GM18867 (cell line): Measurements from ENCODE around the gene NPM3.

Source experiments
- ATAC-seq: cut with Tn5 transposase; IDR thresholded peaks from one replicate; pipeline ENCODE4 v1.9.1; 2021; ENCODE audit warnings: mild to moderate bottlenecking, moderate library complexity; ENCODE audit not compliant: unreplicated experiment

Gene NPM3

DNA sequence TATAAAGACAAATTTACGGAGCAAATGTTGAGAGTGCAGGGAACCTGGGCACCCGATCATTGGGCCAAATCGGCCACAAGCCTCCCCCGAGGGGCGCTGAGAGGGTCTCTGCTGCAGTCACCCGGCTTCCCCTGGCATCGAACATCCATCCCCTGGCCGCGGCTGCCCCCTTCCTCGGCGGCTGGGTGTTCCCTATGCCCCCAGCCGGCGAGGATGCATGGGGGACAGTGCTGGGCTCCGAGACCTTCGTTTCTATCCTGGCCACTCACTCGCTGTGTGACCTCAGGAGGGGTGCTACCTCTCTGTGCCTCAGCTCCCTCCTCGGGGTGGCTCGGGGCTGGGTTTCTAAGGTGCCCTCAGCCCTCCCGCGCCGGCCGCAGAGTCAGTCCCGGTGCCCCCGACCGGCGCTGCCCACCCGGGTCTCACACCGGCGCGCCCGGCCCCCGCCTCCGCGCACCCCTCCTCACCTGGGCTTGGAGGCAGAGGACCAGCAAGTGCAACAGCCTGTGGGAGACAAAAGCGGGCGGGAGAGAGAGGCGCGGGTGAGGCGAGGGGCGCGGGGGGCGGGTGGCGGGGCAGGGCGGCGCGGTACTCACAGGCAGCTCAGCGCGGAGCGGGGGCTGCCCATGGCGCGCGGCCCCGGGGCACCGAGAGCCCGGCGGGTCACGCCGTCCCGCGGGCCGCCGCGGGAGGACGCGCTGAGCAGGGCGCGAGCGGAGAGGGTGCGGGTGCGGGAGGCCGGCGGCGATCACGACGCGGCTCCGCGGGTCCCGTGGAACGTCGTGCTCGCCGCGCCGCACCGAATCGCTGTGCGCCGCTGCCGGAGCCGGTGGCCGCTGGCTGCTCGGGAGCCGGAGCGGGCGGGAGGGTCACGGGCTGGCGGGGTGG, 7.7 kb downstream of the NPM3 start, which contains the start of gene FGF8:
FGF8 (minus strand) TSS at position 842 of the 888 bp plus-strand sequence; CDS start at position 628, 214 bp downstream.
- ATAC-seq, result no peak

DNA sequence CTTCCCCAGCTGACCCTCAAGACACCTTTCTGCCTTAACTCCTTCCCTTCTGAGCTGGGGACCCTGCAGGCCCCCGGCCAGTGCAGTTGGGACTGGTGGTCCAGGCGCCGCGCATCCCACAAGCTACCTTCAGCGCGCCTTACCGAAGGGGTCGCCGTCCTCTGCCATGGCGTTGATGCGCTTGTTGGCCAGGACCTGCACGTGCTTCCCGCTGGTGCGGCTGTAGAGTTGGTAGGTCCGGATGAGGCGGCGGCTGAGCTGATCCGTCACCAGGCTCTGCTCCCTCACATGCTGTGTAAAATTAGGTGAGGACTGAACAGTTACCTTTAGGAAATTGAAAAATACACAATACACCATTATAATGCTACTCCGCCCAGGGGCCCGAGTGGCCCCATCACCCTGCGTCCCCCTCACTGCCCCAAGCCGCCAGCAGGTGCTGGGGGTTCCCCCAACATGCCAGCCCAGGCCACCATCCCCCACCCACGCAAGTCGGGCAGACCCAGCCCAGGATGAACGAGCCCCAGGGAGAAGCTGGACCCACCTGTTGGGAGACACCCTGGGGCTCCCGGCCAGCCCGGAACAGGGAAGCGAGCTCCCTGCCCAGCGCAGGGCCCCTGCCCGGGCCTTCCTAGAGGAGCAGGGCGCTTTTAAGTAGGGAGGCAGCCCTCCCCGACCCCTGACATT, 8.5 kb downstream of the NPM3 start:
- no peak for ATAC-seq

DNA sequence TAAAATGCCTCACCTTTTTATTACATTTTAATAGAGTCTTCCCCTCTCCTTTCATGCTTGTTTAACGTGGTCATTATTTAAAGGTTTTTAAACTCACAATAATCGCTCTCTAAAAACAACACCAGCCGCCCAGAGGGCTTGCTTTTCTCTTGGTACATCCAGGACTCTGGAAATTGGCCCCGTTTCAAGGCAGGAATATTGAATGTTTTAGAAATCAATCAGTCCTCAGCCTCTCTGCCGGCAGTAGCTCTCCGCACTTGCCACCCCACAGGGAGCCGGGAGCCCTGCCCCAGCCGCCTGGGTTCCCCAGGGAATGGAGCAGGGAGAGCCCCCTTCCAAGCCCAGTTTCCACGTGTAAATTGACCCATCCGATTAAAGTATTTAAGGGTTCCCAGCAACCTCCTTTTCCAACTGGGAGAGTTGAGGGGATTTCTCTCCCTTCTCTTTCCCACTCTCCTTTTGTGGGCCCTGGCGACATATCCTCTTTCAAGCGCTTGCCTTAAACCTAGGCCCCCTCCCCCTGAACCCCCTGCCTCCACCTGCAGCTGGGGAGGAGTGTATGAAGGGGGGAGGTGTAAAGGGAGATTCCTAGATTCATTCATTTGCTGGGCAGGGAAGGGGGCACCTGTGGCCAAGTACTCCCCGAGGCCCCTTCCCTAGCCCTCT, 9.2 kb downstream of the NPM3 start:
- ATAC-seq, result no peak

DNA sequence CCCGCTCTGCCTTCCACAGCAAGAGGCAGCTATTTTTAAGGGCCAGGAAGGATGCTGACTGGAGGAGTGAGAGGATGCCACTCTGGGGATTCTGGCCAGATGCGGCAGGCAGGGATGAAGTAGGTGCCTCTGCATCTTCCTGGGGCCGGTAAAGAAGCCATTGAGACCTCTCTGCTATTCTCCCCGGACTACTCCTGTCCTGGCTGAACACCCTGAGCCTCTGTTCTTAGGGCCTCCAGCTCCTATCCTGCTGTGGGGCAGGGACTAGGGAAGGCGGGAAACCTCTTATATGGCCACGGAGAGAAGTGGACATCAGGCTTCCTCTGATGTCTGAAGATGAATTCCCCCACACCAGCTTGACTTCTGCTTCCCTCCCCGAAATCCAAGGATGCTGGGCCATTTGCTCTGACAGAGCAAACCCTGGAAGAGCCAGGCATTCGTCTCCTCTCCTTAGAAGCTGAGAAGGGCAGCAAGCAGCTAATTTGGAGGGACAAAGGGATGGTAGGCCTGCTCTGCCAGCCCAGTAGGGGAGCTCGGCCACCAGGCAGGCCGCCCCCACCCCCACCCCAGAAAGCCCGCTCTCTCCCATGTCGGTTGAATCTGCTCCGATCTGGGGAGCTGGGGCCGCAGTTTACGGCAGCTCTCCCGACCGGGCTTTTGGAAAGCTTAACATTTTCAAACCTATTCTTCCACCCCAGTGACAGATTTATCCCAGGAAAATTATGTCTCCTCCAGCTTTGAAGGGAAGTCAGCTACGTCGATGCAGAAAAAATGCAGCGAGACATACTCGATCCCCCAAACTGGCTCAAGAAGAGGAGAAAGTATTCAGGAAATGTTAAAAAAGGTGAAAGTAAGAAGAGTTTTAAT, 10.1 kb downstream of the NPM3 start:
- ATAC-seq, result no peak

DNA sequence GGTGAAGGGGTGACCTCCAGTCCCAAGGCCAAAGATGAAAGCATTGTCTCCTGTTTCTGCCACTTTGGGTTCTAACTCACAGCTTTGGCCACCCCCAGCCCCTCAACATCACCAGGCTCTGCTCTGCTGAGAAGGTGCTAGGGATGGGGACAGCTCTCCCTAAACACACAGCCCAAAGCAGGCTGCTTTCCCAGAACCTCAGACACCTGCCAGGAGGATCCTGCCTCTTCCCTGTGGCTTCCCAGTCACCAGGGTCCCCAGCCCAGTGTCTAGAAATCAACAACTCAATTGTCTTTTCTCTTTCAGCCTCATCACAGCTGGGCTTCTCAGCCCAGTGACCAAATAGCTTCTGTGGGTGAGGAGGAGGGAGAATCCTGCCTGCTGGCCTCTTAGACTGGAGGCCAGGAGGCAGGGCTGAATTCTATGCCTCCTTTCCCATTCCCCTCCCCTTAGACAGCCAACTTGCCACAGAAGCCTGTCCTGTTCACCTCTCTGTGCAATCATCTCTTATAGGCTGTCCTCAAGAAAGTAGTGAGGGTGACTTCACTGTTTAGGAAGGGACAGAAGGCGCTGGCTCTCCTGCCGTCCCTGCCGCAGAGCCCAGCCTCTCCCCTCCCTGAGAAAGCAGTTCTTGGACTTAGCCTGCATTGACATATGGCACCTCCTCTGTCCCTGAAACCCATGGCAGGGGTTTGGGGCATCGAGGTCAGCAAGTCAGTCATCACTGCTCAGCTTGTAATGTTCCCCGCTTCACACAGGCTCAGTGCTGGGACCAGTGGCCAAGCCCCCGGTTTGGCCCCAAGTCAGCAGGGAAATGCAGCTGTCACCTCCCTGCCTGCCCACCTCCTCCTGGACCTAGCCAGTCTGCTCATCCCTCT, 11.0 kb downstream of the NPM3 start:
- ATAC-seq, result no peak

DNA sequence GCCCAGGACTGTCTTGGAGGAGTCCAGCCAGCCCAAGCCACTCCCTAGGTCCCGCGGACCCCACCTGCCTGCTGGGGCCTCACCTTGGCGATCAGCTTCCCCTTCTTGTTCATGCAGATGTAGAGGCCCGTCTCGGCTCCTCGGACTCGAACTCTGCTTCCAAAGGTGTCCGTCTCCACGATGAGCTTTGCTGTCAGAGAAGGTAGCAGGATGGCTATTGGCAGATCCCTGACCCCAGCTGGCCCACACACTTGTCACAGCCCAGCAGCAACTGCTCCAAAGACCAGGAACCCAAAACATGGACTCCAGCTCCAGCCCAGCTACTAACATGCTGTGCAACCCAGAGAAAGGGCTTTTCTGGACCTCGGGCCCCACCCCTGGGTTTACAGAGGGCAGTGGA, 11.9 kb downstream of the NPM3 start:
- no peak for ATAC-seq

DNA sequence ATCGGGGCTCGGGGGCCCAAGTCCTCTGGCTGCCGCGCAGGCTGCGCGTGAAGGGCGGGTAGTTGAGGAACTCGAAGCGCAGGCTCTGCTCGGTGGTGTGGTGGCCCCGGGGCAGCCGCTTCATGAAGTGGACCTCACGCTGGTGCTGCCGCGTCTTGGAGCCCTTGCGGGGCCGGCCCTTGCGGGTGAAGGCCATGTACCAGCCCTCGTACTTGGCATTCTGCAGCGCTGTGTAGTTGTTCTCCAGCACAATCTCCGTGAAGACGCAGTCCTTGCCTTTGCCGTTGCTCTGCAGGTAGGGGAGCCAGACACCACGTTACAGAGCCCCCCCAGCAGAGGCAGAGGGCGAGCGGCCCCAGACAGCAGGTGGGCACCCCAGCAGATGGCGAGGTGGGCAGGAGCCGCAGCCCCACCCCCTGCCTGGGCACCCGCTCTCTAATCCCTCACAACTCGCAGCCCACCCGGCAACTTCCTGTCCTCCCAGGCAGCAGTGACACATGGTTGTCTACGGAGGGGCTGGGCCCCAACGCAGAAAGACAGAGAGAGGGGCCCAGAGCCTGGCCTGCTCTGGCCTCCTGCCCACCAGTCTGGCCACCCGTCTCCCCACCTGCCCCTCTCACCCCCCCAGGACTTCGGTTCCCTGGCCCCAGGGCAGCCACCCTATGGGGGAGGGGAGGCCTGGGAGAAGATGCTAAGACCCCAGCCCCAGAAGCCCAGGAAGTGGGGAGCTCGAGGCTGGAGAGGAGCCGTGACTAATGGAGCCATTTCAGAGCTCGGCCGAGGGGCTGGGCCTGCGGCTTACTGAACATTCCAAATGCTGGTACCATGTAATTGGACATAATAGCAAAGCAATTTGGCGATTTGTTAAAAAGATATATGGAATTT, 12.7 kb downstream of the NPM3 start:
- ATAC-seq, result no peak

DNA sequence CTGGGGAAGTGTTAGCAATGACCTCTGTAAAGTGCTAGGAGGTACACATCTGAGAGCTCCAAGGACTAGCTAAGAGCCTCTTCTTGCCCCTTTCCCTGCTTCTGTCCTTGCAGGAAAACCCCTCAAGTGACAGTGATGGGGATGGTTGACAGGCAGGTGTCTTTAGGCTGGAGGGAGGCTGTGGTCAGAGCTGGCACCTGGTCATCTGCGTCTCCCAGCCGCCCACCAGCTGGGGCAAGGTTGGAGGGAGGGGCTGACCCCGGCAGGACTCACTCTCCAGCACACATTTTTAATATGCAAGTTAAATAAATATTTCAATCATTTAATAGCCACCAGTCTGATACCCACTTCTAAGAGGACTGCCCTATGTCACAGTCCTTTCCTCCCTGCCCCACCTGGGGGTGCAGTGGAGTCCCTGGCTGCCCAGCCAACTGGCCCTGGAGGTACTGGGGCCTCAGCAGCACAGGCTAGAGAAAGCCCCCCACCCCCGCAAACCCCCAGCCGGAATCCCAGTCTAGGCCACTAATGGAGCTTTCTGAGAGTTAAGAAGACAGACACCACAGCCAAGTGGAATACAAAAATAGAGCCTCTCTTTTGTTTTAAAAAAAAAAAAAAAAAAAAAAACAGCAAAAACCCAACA, 13.6 kb downstream of the NPM3 start:
- ATAC-seq, result no peak

DNA sequence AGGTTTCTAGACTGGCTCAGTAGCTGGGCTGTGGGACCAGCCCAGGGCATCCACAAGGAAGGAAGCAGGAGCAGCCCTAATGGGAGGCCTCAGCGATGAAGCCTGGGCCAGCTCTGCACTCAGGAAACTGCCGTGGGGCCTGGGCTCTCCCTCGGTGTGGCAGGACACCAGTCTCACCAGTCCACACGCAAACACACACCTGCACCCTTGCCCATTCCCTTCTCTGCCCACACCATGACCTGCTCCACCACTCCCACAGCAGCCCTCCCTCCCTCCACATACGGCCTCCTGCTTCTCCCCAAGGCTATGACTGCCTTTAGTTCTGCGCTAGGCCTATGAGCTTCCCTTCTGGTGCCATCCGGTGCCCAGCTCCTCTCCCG, 14.5 kb downstream of the NPM3 start:
- ATAC-seq, result no peak

DNA sequence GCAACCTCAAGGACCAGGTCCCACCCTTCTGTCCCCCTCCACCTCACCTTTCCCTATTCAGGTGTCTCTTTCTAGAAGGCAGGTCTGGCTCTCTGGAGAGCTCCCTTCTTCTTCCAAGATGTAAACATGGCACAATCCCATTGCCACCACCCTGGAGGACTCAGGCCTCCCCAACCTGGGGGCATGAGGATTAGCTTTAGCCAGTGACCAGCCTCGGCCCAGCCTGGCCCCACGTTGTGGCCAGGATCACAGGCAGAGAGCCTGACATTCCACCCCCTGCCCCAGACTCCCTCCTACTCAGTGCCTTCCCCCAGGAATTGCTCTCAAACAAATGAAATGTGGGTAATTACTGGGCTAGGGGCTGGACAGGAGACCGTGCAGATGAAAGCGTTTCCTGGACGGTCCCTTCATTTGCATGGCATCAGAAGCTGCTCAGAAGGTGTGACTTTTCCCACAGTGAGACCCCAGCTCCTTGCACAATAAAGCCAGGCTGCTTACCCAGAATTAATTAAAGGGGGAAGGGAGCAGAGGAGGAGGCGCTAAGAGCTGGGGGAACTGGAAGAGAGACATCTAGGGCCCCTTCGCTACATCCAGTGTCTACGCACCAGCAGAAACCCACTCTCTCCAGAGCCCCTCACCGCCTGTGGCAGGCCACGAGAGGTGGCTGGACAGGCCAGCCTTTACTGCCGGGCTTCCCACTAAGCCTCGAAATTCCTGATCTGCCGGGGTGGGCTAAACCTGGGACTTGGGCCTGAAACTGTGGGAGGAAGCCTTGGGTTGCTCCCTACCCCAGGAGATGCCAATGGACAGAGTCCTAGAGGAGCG, 15.1 kb downstream of the NPM3 start:
- no peak for ATAC-seq

DNA sequence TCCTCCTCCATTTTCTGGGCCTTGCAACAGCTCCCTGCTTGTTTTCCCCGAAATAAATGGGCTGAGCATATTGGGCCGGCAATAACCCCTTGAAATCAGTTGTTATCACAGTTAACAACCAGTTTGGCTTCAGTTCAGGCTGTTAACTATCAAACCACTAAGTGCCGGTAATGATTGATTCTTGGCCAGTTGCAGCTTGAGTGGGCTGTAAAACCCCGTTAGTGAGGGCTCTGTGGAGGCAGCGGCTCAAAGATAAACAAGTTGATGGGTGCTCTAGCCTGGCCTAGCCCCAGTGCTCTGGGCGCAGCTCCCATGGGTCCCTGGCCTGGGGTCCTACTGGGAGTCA, 15.7 kb downstream of the NPM3 start:
- ATAC-seq, result no peak

DNA sequence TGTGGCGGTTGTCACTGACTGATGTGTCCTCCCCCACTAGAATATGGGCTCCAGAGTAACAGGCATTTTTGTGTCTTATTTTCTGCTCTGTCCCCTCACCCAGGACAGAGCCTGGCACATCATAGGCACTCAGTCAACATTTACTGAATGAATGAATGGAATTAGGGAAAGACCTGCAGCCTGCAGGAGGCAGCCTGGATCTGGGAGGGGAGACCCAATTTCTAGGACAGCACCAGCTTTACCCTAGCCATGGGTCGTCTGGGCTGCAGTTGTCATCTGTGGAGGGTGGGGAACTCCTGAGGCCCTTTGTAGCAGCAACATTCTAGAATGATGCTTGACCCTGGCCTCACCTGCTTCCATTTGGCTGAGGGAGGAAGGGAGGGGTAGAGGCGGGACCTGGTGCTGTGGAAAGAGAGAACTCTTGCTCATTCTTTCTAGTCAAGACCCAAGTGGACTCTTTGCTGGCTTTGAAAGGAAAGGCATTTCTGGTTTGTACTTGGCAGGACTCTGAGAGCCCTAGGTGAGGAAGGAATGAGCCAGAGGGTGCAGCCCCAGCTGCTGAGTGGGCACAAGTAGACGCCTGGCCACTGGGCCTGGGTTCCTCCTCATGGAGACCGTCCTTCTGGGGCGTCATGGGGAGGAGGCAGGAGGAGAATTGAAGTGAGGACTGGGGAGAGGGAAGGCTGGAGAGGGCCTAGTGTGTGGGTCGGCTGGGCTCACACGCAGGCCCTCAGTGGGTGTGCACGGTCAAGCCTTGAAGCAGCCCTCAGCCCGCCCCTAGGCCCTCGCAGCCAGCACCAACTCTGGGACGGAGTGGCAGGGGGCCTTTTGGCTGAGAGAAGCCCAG, 16.3 kb downstream of the NPM3 start:
- no peak for ATAC-seq

DNA sequence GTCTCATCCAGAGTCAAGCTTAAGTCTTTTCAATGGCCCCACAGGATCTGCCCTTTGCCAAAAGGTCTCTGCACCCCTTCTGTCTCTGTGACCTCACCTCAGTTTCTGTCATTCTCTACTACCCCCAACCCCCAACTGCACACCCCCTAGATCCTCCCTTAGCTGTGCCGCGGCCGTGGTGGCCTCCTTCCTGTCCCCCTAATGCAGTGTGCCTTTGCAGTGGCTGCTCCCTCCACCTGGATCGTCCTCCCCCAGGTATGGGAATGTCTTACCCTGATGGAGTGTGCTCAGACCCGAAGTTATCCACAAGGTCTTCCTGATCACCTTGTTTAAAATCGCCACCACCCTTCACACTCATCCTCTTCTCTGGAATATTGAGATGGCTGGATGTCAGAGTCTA, 16.9 kb downstream of the NPM3 start:
- no peak for ATAC-seq

DNA sequence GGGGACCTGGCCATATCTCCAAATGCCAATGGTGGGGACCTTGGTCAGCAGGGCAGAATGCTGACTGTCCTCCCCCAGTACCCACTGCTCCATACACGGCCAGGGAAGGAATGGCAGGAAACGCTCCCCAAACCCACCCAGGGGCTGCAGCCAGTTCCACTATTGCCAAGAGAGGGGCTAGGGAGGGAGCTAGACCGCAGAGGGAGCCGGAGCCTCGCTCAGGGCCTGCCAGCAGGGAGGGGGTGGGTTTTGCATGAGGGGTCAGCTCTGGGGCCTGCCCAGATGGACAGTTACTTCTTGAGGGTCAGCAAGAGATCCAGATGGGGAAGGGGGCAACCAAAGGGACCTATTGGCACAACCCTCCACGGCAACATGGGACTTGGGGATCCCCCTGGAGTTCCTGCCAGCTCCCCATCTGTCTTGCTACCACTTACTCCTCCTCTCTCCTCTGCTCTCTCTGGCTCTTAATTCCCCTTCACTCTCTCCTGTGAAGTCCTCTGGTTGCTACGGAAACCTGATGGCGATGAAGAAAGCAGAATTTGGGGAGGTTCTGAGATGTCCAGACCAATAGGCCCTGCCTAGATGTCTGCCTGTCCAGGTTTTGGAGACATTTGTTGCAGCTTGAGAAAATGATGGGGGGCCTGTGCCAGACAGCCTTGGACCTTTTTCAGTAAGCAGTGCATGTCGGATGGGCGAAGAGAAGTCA, 20.0 kb downstream of the NPM3 start:
- no peak for ATAC-seq

DNA sequence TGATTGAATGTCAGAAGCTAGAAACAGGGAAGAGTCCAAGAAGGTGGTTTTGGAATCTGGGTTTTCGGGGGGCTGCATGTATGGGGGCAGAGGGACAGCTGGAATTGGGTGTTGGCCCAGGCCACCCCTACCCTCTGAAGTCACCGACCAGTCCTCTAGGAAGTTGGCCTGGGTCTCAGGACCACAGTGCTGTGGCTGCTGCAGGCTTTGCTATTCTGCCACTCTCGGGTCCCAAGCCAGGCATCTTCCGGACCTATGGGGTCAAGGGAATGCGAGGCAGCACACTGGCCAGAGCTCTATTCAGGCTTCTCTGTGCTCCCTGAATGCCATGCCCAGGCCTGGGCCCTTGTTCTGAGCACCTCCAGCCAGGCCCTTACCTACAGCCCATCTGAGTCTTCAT, 20.5 kb downstream of the NPM3 start:
- ATAC-seq, result no peak

DNA sequence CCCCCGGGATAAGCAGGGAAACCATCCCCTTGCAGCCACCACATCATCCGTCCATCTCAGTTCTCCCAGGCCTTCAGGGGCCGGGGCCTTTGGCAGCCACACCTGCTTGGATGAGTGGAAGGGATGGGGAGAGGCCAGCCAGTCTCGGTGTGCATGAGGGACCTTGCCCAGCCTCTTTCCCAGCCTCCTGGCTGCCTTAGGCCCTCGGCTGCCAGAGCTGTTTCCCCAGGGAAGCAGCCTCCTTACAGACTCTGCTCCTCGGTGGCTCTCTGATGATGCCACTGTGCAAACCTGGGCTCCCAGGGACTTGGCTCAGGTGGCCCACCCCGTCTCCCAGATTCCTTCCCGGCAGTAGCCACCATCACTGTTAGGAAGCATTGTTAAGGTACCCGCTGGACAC, 22.0 kb downstream of the NPM3 start:
- ATAC-seq, result no peak
